GM12878 (cell line): ENCODE results near the gene IGIP.

Experiments
- CREB1 ChIP-seq: IDR thresholded peaks from 2 replicates; pipeline ENCODE4 v1.6.1; 2012; ENCODE audit warnings: low read depth, mild to moderate bottlenecking, inconsistent platforms
- CTCF ChIP-seq, 3 experiments: IDR thresholded peaks in 2 of 3; conservative IDR thresholded peaks in 1 of 3; 2 replicates each; pipeline ENCODE4 v1.5.1; 2011; ENCODE audit warnings: low read depth in 3 of 3, low read length in 3 of 3, mild to moderate bottlenecking in 3 of 3, control low read depth in 2 of 3, moderate library complexity in 2 of 3, inconsistent platforms in 1 of 3, mixed read lengths in 1 of 3; ENCODE audit not compliant: control insufficient read depth in 2 of 3, insufficient read depth in 1 of 3; ENCODE audit errors: extremely low read depth in 1 of 3
- ELK1 ChIP-seq: IDR thresholded peaks from 2 replicates; pipeline ENCODE4 v1.6.1; 2012; ENCODE audit warnings: low read depth, low read length, improper control_type of control experiment
- POLR2A ChIP-seq: IDR thresholded peaks from 2 replicates; pipeline ENCODE4 v1.6.1; 2011; ENCODE audit warnings: low read depth, mild to moderate bottlenecking, low read length
- USF2 ChIP-seq: IDR thresholded peaks from 2 replicates; pipeline ENCODE4 v1.6.1; 2011; ENCODE audit warnings: low read depth, low read length, improper control_type of control experiment, borderline replicate concordance

GRCh38 chr5:140178086-140178410, 52.3 kb downstream of the IGIP start:
- TF ChIP-seq USF2 (no peak), CREB1 (no peak), CTCF (IDR thresholded peaks at IDR 0.05 in 2 of 3, conservative IDR thresholded peaks at IDR 0.05 in 1 of 3; ENCODE audit: control insufficient read depth in 2 of 3, extremely low read depth in 1 of 3, insufficient read depth in 1 of 3, low read depth in 3 of 3, low read length in 3 of 3) (no peak), POLR2A (no peak), ELK1 (no peak)
